GM12872 (cell line): Measurements from ENCODE around the gene CCDC33.

ENCODE experiments used
- CTCF ChIP-seq: IDR thresholded peaks from 3 replicates; pipeline ENCODE4 v1.5.1; 2011; ENCODE audit warnings: low read depth, mild to moderate bottlenecking, low read length, moderate library complexity; ENCODE audit not compliant: insufficient read depth

CCDC33 gene

DNA sequence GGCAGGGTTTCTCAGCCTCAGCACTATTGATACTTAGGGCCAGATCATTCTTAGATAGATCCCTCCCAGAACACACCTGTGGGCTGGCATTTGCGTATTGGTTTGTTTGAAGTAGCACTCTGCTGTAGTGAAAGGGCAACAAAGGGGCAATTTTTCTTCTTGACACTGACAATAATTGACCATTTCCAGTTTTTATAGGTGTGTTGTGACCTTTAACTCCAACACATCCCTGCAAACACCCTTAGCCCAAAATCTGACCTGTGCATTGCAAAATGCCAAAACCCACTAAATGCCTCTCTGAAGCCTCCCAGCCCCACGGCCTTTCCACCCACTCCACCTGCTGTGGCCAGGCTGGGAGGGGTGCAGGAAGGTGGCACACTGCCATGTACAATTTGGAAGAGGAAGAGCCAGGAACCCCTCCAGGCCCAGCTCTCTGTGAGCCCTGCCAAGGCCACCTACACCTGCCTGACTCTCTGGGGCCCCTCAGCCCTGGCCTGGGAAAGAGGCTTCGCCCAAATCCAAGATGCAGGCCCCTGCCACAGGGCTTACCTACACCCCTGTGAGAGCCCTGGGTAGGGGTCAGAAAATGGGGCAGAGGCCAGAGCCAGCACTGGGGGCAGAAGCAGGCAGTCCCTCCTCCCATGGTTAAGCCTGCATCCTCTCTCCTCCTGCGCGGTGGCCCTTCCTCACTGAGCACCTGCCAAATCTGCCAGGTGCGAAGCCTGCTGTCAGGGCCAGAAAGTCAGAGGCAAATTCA, 140.9 kb downstream of the CCDC33 start:
- TF ChIP-seq CTCF = no peak

- TF ChIP-seq CTCF = no peak
Measured at GRCh38 chr15:74377831-74378766, 142.0 kb downstream of the CCDC33 start.

DNA sequence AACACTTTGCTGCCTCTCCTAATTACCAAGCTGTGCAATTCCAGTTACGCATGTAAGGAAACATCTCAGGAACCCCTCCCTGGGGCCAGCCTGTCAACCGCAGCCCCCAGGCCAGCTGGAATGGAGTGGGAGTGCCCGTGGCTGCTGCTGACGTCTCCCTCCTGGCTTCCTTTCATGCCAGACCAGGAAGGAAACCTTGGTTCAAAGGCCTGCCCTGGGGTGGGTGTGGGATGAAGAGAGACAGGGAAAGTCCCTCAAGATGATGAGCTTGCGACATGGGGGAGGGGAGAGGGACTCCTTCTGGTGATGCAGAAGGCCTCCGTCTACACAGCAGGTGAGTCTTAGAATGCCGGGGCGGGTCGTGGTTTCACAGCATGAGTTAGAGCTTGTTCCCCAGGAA, 142.7 kb downstream of the CCDC33 start:
- no peak for TF ChIP-seq CTCF

GRCh38 chr15:74380361-74381189, 144.4 kb downstream of the CCDC33 start:
- TF ChIP-seq CTCF = no peak

DNA sequence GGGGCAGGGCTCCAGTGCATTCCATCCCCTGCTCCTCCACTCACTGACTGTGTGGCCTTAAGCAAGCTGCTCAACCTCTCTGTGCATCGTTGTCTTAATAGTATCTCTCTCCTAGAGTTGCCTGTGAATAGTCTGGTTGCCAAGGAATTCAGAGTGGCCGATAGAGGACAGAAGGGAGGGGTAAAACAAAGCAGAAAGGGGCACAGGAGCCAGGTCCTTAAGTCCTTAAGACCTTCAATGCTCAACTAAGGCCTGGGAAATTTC, 145.0 kb downstream of the CCDC33 start:
- no peak for TF ChIP-seq CTCF

DNA sequence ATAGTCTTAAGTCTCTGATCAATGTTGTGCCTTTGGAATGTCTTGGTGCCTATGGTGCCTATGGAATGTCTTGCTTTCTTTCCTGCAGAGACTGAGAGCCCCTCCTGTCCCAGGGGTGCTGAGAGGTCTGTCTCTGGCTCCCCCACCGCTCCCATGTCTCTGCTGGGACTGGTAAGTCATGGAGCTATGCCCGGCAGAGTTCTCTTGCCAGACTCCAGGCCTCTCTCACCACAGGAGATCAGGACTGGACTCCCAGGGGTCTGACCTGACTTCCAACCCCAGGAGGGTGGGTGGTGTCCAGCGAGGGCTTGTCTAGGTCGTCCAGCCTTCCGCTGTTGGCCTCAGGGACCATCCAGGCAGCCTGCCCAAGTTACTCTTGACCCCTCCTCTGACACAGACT, 145.4 kb downstream of the CCDC33 start:
- TF ChIP-seq CTCF = no peak

DNA sequence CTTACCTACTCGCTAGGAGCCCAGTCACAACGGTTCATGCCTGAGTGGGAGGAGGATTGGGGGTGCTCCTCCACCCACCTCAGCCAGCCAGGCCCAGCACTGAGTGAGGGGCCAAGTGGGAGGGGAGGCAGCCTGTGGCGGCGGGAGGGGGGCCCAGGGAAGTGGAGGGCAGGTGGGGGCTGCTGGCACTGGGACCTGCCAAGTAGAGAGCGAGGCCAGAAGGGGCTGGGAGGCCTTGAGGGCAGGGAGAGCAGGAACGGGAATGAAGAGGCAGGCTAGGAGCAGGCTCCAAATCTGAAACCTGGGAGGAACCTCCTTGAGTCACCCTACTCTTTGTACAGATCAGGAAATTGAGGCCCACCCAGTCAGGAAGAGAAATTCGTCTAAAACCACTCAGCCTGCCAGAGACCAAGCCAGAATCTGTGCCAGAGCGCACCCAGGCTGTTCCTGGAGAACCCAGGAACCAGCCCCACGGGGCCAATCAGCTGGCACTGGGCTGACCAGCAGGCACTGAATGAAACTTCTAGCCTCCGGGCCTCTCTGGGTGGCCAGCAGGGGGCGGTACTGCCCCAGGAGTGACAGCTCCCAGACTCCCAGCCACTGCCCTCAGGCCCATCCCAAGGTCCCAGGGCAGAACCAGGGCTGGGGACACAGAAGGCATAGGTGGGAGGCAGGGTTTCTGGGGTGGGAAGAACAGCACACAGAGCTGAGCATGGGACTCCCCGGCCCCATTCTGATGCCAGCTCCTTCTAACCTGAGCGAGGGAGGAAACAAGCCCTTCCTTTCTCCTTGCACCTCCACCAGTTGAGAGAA, 146.1 kb downstream of the CCDC33 start:
- TF ChIP-seq CTCF = peak; percentile 93
